Astrocyte of the spinal cord (primary cell): Measurements from ENCODE around the gene CTNNA2.

Experiments used
- DNase-seq: peaks from one replicate; pipeline ENCODE4 v3.0.0; 2011; ENCODE audit warnings: low read depth, low spot score
- H3K4me3 ChIP-seq: 2 replicates; pipeline ENCODE4 v1.5.1; 2011; ENCODE audit warnings: low read depth, mild to moderate bottlenecking, low read length, moderate library complexity
- CTCF ChIP-seq: IDR thresholded peaks from 2 replicates; pipeline ENCODE4 v1.5.1; 2012; ENCODE audit warnings: low read depth, mild to moderate bottlenecking, low read length, inconsistent platforms
- in situ Hi-C: cut with HindIII; loops from 2 replicates; pipeline ENCODE4 v1.10.0; 2017; ENCODE audit warnings: low sequenced_read_pairs

Gene CTNNA2

DNA sequence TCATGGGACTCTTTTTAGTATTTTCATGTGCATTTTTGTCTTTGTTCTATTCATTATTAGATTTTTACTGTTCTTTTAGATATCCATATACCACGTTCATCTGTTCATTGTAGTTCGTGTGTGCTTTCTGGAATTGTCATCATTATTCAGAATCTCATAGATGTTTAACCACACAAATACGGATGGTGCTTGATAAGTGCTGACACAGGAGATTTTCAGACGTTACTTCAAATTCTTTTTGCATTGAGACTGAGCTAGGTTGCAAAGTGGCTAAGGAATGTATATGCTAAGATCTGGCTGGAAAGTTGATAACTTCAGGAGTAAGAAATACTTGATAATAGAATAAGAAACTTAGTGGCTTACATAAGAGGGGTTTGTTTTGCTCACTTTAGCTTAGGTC lies 153.6 kb downstream of the CTNNA2 start:
- in situ Hi-C loops = no loop called here

DNA sequence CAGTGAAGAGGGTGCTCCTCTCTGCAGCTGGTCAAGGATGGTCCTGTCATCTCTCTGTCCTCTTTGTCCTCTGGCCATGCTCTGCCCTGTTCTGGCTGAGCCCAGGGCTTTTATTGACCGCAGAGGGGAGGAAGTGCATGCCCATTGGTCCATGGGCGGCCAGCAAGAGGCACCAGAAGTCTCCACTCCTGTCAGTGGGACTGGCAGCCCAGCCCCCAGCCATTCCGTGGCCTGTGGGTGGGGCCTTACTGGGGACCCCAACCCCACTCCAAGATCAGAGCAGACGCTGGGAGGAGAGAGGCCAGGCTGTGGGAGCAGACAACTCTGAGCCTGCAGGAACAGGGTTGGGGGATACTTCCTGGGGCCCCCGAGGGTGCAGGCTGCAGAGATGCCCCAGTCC lies 156.9 kb downstream of the CTNNA2 start:
- H3K4me3 ChIP-seq = no peak overlapping the region
- DNase-seq = no peak
- no peak for TF ChIP-seq CTCF
- in situ Hi-C loops = no loop called here

More for the DNA sequence above, 153.6 kb downstream of the CTNNA2 start:
- TF ChIP-seq CTCF = no peak
- no peak for DNase-seq
- no peak overlapping the region for H3K4me3 ChIP-seq

DNA sequence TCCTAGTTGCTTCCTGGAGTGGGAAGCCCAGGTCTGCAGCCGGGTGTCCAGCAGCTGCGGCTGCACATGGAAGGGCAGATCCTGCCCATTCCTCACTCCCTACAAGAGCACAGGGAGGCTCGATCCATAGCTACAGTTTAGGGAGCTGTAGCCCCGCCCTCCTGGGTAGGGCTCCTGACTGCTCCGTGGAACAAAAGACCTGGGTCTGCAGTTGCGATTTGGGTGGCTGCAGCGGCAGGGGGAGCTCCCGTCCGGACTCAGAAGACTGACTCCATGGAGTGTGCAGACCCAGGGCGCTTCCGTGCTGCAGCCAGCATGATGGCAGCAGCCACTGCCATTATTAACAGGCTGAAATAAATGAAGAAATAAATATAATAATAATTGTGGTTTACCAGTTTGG lies 157.3 kb downstream of the CTNNA2 start:
- in situ Hi-C loops = no loop called here
- DNase-seq = no peak
- no peak overlapping the region for H3K4me3 ChIP-seq
- TF ChIP-seq CTCF = no peak

- TF ChIP-seq CTCF = no peak
- in situ Hi-C loops = no loop called here
- no peak overlapping the region for H3K4me3 ChIP-seq
- no peak for DNase-seq
Observed at GRCh38 chr2:79686884-79687283, 174.0 kb downstream of the CTNNA2 start.

- no peak for TF ChIP-seq CTCF
- no peak overlapping the region for H3K4me3 ChIP-seq
- DNase-seq = no peak
- in situ Hi-C loops = no loop called here
Observed at GRCh38 chr2:79695248-79695647, 182.4 kb downstream of the CTNNA2 start.

GRCh38 chr2:79697200-79697599 lies 184.3 kb downstream of the CTNNA2 start:
- DNase-seq = no peak
- no peak overlapping the region for H3K4me3 ChIP-seq
- no peak for TF ChIP-seq CTCF
- in situ Hi-C loops = no loop called here

DNA sequence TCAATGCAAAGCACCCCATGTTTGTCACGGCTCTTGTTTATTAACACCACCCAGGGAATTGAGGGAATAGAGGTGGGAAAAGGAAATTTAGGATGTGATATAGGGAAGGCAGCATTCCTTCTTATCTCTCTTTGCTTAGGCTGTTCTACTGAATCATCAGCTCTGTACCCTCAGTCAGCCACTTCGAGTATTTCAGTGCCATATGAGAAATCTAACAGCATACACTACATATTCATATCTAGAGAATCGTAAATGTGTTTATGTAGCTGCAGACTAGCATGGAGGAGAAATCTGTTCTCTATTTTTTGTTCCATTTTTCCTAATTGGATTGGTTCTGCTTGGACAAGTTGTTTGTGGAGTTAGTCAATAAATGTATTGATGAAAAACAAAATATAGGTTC lies 187.8 kb downstream of the CTNNA2 start:
- no peak overlapping the region for H3K4me3 ChIP-seq
- in situ Hi-C loops = no loop called here
- no peak for DNase-seq
- no peak for TF ChIP-seq CTCF
